H1 (cell line): ENCODE results near the gene HTR4. TPM values are rescaled to one million over a fixed set of nuclear protein-coding genes. Genes with fewer than 3 reads are reported as not detected.

Experiments used
- polyA plus RNA-seq, 7 experiments: library from polyadenylated mRNA; depleted of rRNA in 3 of 7; stranded (reverse) in 5 of 7; unstranded in 2 of 7; fragments of >200 nt in 5 of 7; fragments of 200-250 nt in 2 of 7; gene quantifications; 1 replicate in 5 of 7; 2 replicates in 1 of 7; 4 replicates in 1 of 7; pipeline versions ENCODE4 v1.2.1 to v1.2.3, GENCODE V29; 2011 to 2013; ENCODE audit warnings: missing spikeins in 2 of 7, mixed read lengths in 2 of 7
- total RNA-seq: library from RNA; stranded (reverse); fragmentation: NEBNext Ultra II Directional; extraction: Animal tissue kit (Norgen Biotek cat#: 25700); gene quantifications from 2 replicates; pipeline ENCODE4 v1.2.1, GENCODE V29; 2021
- TF ChIP-seq, protein P1 (sequence below): IDR thresholded peaks from 2 replicates; pipeline ENCODE4 v1.6.1; 2012; ENCODE audit warnings: low read length, inconsistent platforms

The HTR4 gene
- total and polyA plus RNA-seq, 2 of the 8 experiments (the other 6 are each of a cell fraction or from before 2014, with no cell fraction given): not detected

DNA sequence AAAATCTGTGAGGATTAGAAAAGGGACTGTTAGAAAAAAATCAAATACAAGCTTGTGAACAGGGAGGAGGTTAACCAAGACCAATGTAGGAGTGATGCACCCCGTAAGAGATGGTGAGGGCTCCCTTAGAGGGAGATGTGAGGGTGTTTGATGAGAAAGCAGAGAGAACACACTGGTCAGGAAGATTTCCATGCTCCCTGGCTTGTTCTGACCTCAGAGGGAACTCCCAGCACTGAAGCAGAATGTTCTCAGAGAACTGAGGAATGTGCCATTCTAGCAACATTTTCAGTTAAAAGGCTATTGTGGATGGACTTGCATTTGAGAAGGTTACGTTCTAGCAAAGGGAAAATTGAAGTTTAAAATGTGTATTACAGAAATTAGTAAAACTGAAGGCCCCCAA, 110.6 kb downstream of the HTR4 start (continued):
- TF ChIP-seq, protein P1, sequence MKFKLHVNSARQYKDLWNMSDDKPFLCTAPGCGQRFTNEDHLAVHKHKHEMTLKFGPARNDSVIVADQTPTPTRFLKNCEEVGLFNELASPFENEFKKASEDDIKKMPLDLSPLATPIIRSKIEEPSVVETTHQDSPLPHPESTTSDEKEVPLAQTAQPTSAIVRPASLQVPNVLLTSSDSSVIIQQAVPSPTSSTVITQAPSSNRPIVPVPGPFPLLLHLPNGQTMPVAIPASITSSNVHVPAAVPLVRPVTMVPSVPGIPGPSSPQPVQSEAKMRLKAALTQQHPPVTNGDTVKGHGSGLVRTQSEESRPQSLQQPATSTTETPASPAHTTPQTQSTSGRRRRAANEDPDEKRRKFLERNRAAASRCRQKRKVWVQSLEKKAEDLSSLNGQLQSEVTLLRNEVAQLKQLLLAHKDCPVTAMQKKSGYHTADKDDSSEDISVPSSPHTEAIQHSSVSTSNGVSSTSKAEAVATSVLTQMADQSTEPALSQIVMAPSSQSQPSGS: no peak
